Measurements from ENCODE around the gene MZF1.

- TF ChIP-seq CTCF (IDR thresholded peaks at IDR 0.05) (no peak), POLR2AphosphoS5 (IDR thresholded peaks at IDR 0.05; ENCODE audit: low read depth, low read length) (no peak)
These were observed 19.2 kb downstream of the MZF1 start for GRCh38 chr19:58553799-58554493.

Measured in Panc1 (cell line).